GM12878 (cell line): ENCODE measurements around the gene PROX1. TPM values are rescaled to one million over a fixed set of nuclear protein-coding genes. Genes with fewer than 3 reads are reported as not detected.

Experiments used
- CHD2 ChIP-seq: IDR thresholded peaks from 2 replicates; pipeline ENCODE4 v1.6.1; 2011; ENCODE audit warnings: low read depth, low read length, improper control_type of control experiment, borderline replicate concordance
- IKZF2 ChIP-seq, 2 experiments: fragments of 450-650 bp; IDR thresholded peaks; 2 replicates each; pipeline ENCODE4 v1.6.1; 2017; ENCODE audit warnings: mild to moderate bottlenecking in 2 of 2, moderate library complexity in 2 of 2
- NBN ChIP-seq: fragments of 450-650 bp; IDR thresholded peaks from 2 replicates; pipeline ENCODE4 v1.6.1; 2016
- PML ChIP-seq: IDR thresholded peaks from 2 replicates; pipeline ENCODE4 v1.6.1; 2012; ENCODE audit warnings: low read length, inconsistent platforms
- RAD21 ChIP-seq: IDR thresholded peaks from 2 replicates; pipeline ENCODE4 v1.6.1; 2011; ENCODE audit warnings: mild to moderate bottlenecking, low read depth, low read length, moderate library complexity; ENCODE audit not compliant: insufficient read depth
- RFX5 ChIP-seq: IDR thresholded peaks from 2 replicates; pipeline ENCODE4 v1.6.1; 2011; ENCODE audit warnings: low read depth, low read length, improper control_type of control experiment
- SMARCA5 ChIP-seq: fragments of 450-650 bp; IDR thresholded peaks from 2 replicates; pipeline ENCODE4 v1.6.1; 2017; ENCODE audit warnings: mild to moderate bottlenecking
- TCF12 ChIP-seq: IDR thresholded peaks from 2 replicates; pipeline ENCODE4 v1.6.1; 2011; ENCODE audit warnings: low read depth, mild to moderate bottlenecking, low read length
- ZBTB11 ChIP-seq: fragments of 450-650 bp; formaldehyde crosslinking; IDR thresholded peaks from 2 replicates; pipeline ENCODE4 v1.5.0; 2022; ENCODE audit warnings: mild to moderate bottlenecking, missing genetic modification characterization
- ZNF687 ChIP-seq: fragments of 450-650 bp; IDR thresholded peaks from 2 replicates; pipeline ENCODE4 v1.6.1; 2017; ENCODE audit warnings: mild to moderate bottlenecking, moderate library complexity
- polyA plus RNA-seq, 11 experiments: library from polyadenylated mRNA; depleted of rRNA in 4 of 11; unstranded in 6 of 11; stranded (reverse) in 5 of 11; fragments of >200 nt; fragmentation: Nextera tagmentation in 4 of 11; fragmentation: Illumina TruSeq in 1 of 11; extraction: Ambion mirVana in 4 of 11; extraction: Trizol in 1 of 11; gene quantifications; 1 replicate in 1 of 11; 2 replicates in 10 of 11; pipeline versions ENCODE4 v1.2.1 to v1.2.3, GENCODE V29; 2011 to 2016; ENCODE audit warnings: inconsistent platforms in 2 of 11, missing spikeins in 2 of 11, low read depth in 1 of 11
- total RNA-seq, 4 experiments: library from RNA; depleted of rRNA in 3 of 4; stranded (reverse); fragments of >200 nt in 3 of 4; fragmentation: Illumina TruSeq in 1 of 4; extraction: Trizol in 1 of 4; gene quantifications; 2 replicates each; pipeline versions ENCODE4 v1.2.1 to v1.2.3, GENCODE V29; 2013 to 2021
- TF ChIP-seq, protein P1 (sequence below): fragments of 450-650 bp; IDR thresholded peaks from 2 replicates; pipeline ENCODE4 v1.6.1; 2017; ENCODE audit warnings: mild to moderate bottlenecking, moderate library complexity
- TF ChIP-seq, protein P2 (sequence below), 3 experiments: IDR thresholded peaks in 2 of 3; conservative IDR thresholded peaks in 1 of 3; 2 replicates each; pipeline ENCODE4 v1.5.1; 2011; ENCODE audit warnings: low read depth in 3 of 3, low read length in 3 of 3, mild to moderate bottlenecking in 3 of 3, control low read depth in 2 of 3, moderate library complexity in 2 of 3, inconsistent platforms in 1 of 3, mixed read lengths in 1 of 3; ENCODE audit not compliant: control insufficient read depth in 2 of 3, insufficient read depth in 1 of 3; ENCODE audit errors: extremely low read depth in 1 of 3

The PROX1 gene
- total and polyA plus RNA-seq, 10 of the 15 experiments (the other 5 are each of a cell fraction or from before 2014, with no cell fraction given), result under 0.01 to 0.44 (median 0.03) TPM; not detected in 4

GRCh38 chr1:214010197-214010573, 22.4 kb downstream of the PROX1 start (continued):
- TF ChIP-seq ZBTB11 (CRISPR knock-in tag) (no peak), TCF12 (no peak), NBN (no peak), RAD21 (no peak), ZNF687 (no peak), SMARCA5 (no peak), PML (no peak), CHD2 (no peak), IKZF2 (IDR thresholded peaks at IDR 0.05) (no peak), RFX5 (no peak)
- TF ChIP-seq, protein P1, sequence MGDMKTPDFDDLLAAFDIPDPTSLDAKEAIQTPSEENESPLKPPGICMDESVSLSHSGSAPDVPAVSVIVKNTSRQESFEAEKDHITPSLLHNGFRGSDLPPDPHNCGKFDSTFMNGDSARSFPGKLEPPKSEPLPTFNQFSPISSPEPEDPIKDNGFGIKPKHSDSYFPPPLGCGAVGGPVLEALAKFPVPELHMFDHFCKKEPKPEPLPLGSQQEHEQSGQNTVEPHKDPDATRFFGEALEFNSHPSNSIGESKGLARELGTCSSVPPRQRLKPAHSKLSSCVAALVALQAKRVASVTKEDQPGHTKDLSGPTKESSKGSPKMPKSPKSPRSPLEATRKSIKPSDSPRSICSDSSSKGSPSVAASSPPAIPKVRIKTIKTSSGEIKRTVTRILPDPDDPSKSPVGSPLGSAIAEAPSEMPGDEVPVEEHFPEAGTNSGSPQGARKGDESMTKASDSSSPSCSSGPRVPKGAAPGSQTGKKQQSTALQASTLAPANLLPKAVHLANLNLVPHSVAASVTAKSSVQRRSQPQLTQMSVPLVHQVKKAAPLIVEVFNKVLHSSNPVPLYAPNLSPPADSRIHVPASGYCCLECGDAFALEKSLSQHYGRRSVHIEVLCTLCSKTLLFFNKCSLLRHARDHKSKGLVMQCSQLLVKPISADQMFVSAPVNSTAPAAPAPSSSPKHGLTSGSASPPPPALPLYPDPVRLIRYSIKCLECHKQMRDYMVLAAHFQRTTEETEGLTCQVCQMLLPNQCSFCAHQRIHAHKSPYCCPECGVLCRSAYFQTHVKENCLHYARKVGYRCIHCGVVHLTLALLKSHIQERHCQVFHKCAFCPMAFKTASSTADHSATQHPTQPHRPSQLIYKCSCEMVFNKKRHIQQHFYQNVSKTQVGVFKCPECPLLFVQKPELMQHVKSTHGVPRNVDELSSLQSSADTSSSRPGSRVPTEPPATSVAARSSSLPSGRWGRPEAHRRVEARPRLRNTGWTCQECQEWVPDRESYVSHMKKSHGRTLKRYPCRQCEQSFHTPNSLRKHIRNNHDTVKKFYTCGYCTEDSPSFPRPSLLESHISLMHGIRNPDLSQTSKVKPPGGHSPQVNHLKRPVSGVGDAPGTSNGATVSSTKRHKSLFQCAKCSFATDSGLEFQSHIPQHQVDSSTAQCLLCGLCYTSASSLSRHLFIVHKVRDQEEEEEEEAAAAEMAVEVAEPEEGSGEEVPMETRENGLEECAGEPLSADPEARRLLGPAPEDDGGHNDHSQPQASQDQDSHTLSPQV, result no peak
- TF ChIP-seq, protein P2, sequence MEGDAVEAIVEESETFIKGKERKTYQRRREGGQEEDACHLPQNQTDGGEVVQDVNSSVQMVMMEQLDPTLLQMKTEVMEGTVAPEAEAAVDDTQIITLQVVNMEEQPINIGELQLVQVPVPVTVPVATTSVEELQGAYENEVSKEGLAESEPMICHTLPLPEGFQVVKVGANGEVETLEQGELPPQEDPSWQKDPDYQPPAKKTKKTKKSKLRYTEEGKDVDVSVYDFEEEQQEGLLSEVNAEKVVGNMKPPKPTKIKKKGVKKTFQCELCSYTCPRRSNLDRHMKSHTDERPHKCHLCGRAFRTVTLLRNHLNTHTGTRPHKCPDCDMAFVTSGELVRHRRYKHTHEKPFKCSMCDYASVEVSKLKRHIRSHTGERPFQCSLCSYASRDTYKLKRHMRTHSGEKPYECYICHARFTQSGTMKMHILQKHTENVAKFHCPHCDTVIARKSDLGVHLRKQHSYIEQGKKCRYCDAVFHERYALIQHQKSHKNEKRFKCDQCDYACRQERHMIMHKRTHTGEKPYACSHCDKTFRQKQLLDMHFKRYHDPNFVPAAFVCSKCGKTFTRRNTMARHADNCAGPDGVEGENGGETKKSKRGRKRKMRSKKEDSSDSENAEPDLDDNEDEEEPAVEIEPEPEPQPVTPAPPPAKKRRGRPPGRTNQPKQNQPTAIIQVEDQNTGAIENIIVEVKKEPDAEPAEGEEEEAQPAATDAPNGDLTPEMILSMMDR (IDR thresholded peaks at IDR 0.05 in 2 of 3, conservative IDR thresholded peaks at IDR 0.05 in 1 of 3; ENCODE audit: control insufficient read depth in 2 of 3, extremely low read depth in 1 of 3, insufficient read depth in 1 of 3, low read depth in 3 of 3, low read length in 3 of 3), result no peak
